BJ (cell line): Measurements from ENCODE around the gene GGTLC2. TPM values are rescaled to one million over a fixed set of nuclear protein-coding genes. Genes with fewer than 3 reads are reported as not detected.

ENCODE experiments used
- CTCF ChIA-PET: fragments of 350-600 bp; formaldehyde crosslinking; extraction: SDS; loops from one replicate; lab custom pipeline; 2021; ENCODE audit warnings: antibody characterized with exemption, inconsistent platforms; lab: Yijun Ruan, JAX
- POLR2A ChIA-PET: fragments of 300-600 bp; sonication (Branson Sonifier 250); formaldehyde crosslinking; extraction: SDS; loops from one replicate; lab custom pipeline; 2021; ENCODE audit warnings: antibody characterized with exemption; lab: Charles Lee
- DNase-seq: peaks from one replicate; pipeline ENCODE4 v3.0.0-alpha.2; 2011; ENCODE audit warnings: low read depth
- H3K27me3 ChIP-seq: 2 replicates; pipeline ENCODE4 v1.6.0; 2011; ENCODE audit warnings: low read length; ENCODE audit not compliant: control insufficient read depth, insufficient read depth
- H3K36me3 ChIP-seq: 2 replicates; pipeline ENCODE4 v1.5.1; 2011; ENCODE audit warnings: low read length; ENCODE audit not compliant: control insufficient read depth, insufficient read depth
- H3K4me3 ChIP-seq: 2 replicates; pipeline ENCODE4 v1.5.1; 2011; ENCODE audit warnings: low read depth, mild to moderate bottlenecking, control low read depth, low read length
- CTCF ChIP-seq: IDR thresholded peaks from 2 replicates; pipeline ENCODE4 v1.5.1; 2011; ENCODE audit warnings: low read depth, mild to moderate bottlenecking, control low read depth, inconsistent platforms, low read length, moderate library complexity; ENCODE audit not compliant: insufficient read depth
- polyA plus RNA-seq: library from polyadenylated mRNA; depleted of rRNA; stranded (reverse); fragments of >200 nt; gene quantifications from 2 replicates; pipeline ENCODE4 v1.2.3, GENCODE V29; 2011

Gene GGTLC2
- polyA plus RNA-seq, 1 experiment, result not detected

- DNase-seq, result no peak
- CTCF ChIA-PET, result interaction anchor here (0.9 kb wide), 1 partner anchor 10 kb away, joined by 5 read pairs; no protein-coding TSS in a partner anchor
- POLR2A ChIA-PET, result no interaction called here
- no peak overlapping the region for H3K4me3 ChIP-seq
- H3K27me3 ChIP-seq, result no peaks in the 10 kb centered on the region
- H3K36me3 ChIP-seq, result no peaks in the 10 kb centered on the region
- no peak for TF ChIP-seq CTCF
Measured at GRCh38 chr22:22655452-22656290, 11.3 kb downstream of the GGTLC2 start.

- Histone ChIP-seq H3K36me3 (no peaks in the 10 kb centered on the region), H3K27me3 (no peaks in the 10 kb centered on the region; the same call in 1 of the 2 replicates), H3K4me3 (no peak overlapping the region)
- no peak for TF ChIP-seq CTCF
- no peak for DNase-seq
- ChIA-PET POLR2A (no interaction called here), CTCF (no interaction called here)
Measured at GRCh38 chr22:22657712-22658111, 13.3 kb downstream of the GGTLC2 start.

- CTCF ChIA-PET, result interaction anchor here (1.4 to 1.8 kb wide), 3 partner anchors 48 to 198 kb away, joined by 3 to 7 read pairs (median 6); no protein-coding TSS in a partner anchor
- DNase-seq, result no peak
- Histone ChIP-seq H3K4me3 (no peak overlapping the region), H3K27me3 (no peaks in the 10 kb centered on the region; the same call in 1 of the 2 replicates), H3K36me3 (no peaks in the 10 kb centered on the region)
- TF ChIP-seq CTCF, result no peak
- POLR2A ChIA-PET, result no interaction called here
Measured at GRCh38 chr22:22661275-22661674, 16.9 kb downstream of the GGTLC2 start.

DNA sequence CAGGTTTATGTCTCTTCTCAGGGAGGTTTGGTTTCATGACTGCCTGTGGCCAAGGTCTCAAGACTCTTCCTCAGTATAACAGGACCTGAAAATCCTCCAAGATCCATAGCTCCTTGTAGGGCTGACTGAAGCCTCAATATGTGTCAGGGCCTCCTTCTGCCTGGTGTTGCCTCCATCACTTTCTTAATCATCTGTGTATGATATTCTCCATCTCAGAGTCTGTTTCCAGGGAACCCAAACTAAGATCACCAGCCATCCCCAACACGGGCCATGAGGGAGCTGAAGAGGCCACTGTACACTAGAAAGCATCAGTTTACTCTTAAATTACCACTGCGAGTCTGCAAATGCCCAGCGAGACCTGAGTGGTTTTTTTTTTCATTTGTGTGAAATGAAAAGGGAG, 17.7 kb downstream of the GGTLC2 start:
- Histone ChIP-seq H3K36me3 (no peaks in the 10 kb centered on the region), H3K27me3 (no peaks in the 10 kb centered on the region; the same call in 1 of the 2 replicates), H3K4me3 (no peak overlapping the region)
- TF ChIP-seq CTCF, result no peak
- ChIA-PET CTCF (interaction anchor here (0.7 to 1.8 kb wide), 5 partner anchors 18 to 199 kb away, joined by 3 to 7 read pairs (median 3); no protein-coding TSS in a partner anchor), POLR2A (no interaction called here)
- no peak for DNase-seq
